ENCODE results near the gene HIPK4. TPM values are rescaled to one million over a fixed set of nuclear protein-coding genes. Genes with fewer than 3 reads are reported as not detected.

The HIPK4 gene
- total RNA-seq, result under 0.01 TPM in 1 of 2 replicates, not detected in the other

GRCh38 chr19:40390084-40390742 is at the start of gene HIPK4:
Gene HIPK4 (minus strand): TSS chr19:40390181. CDS start chr19:40389902, 279 bp downstream.

DNA sequence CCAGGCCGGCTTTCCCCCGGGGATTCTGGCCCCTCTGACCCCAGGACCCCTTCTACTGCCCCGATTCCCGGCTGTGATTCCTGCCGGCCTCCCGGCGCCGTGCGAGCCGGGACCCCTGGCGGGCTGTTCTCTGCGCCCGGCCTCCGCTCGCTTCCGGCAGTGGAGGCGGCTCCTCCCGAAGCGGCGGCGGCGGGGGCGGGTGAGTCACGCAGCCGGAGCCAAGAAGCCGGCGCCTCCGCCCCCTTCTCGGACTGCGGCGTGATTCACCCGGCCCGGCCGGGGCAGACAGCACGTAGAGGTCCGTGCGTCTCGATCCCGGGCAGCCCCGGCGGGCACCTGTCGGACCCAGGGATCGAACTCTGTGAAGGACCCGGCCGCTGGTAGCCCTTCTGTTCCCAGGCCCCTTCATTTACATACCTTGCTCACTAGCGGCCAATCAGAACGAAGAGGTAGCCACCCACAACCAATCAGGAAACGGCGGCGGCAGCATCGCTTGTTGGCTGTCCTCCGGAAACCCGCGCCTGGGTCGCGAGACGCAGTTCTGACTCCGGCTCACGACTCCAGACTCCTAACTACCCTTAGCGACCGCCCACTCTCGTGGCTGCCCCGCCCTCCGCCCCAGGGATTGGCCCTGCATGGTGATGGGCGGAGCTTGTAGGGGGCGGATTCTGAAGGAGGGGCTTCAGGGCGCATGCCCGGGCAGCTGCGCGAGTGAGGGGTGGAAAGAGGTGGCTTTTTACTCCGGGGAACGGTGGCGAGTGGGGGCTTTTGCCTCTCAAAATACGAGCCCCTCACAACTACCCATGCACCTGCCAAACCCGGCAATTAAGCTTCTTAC is 35.7 kb upstream of the HIPK4 start, which contains the start of gene SERTAD1:
Gene SERTAD1, minus strand, starts transcription at position 543 of the 838 bp plus-strand sequence. CDS start 2,446 bp downstream, outside the sequence.

DNA sequence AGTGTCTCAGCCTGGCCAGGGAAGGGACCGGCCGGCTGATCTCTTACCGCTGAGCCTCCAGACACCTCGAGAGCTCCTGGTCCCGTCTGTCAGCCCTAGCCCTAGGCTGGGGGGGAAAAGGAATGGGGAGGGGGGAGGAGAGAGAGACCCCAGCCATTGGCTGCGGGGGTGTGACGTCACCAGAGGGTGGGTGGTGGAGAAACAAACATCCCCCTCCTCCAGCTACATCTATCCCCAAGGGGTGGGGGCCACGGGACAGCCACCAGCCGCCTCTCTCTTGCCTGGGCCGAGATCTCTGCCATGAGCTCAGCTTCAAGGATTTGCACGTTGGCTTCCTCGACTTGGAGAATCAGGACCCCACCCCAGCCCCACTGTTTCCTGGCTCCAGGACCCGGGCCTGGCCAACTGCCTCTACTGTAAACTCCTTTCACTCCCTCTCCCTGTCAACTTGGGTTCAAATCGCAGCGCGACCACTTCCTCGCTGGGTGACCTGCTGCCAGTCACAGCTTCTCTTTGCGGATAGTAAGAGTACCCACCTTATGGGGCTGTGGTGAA is 23.4 kb upstream of the HIPK4 start, which contains the start of gene PRX:
Gene PRX, minus strand, starts transcription at position 88 of the 555 bp plus-strand sequence. CDS start 5,446 bp downstream, outside the sequence.

GRCh38 chr19:40348125-40348913 is 41.7 kb downstream of the HIPK4 start, which contains the start of the genes C19orf47 and PLD3:
Gene C19orf47 (minus strand): TSS chr19:40348397. CDS start chr19:40341857, 6,540 bp downstream.
Gene PLD3 (plus strand): TSS chr19:40348695. CDS start chr19:40366484, 17,789 bp downstream.

Other genes with a start within 250 kb of the HIPK4 start
- gene MAP3K10, start 198.8 kb downstream of the HIPK4 start, total RNA-seq, result 3.7 and 5.5 TPM in 2 replicates
- gene TTC9B, start 171.8 kb downstream of the HIPK4 start, total RNA-seq, result not detected in 2 replicates
- 0.09 and 0.11 TPM in 2 replicates for gene CCNP, start 163.5 kb downstream of the HIPK4 start, total RNA-seq
- 27.0 and 30.5 TPM in 2 replicates for gene AKT2, start 104.8 kb downstream of the HIPK4 start, total RNA-seq
- 3.6 and 6.1 TPM in 2 replicates for gene C19orf47, start 41.8 kb downstream of the HIPK4 start, total RNA-seq
- 123 and 175 TPM in 2 replicates for gene PLD3, start 41.5 kb downstream of the HIPK4 start, total RNA-seq
- 1.5 TPM in 2 replicates for gene PRX, start 23.2 kb upstream of the HIPK4 start, total RNA-seq
- gene SERTAD1, start 35.8 kb upstream of the HIPK4 start, total RNA-seq, result 20.7 and 22.3 TPM in 2 replicates
- 22.1 and 32.7 TPM in 2 replicates for gene SERTAD3, start 54.2 kb upstream of the HIPK4 start, total RNA-seq
- 39.4 and 53.0 TPM in 2 replicates for gene BLVRB, start 75.6 kb upstream of the HIPK4 start, total RNA-seq
- gene SPTBN4, start 76.8 kb upstream of the HIPK4 start, total RNA-seq, result under 0.01 TPM in 1 of 2 replicates, not detected in the other
- 20.6 and 24.3 TPM in 2 replicates for gene SHKBP1, start 186.7 kb upstream of the HIPK4 start, total RNA-seq
- gene LTBP4, start 211.2 kb upstream of the HIPK4 start, total RNA-seq, result 19.9 and 21.7 TPM in 2 replicates